Fibroblast of mammary gland (primary cell): ENCODE data around the gene CELF1.

Source experiments
- DNase-seq: peaks from one replicate; pipeline ENCODE4 v3.0.0-alpha.2; 2010; ENCODE audit warnings: low read depth
- H3K4me3 ChIP-seq: 2 replicates; pipeline ENCODE4 v1.5.1; 2011; ENCODE audit warnings: low read depth, mild to moderate bottlenecking, low read length, moderate library complexity; ENCODE audit not compliant: control insufficient read depth
- TF ChIP-seq, protein P1 (sequence below): conservative IDR thresholded peaks from 2 replicates; pipeline ENCODE4 v1.5.1; 2011; ENCODE audit warnings: low read depth, low read length, inconsistent platforms; ENCODE audit not compliant: control insufficient read depth, insufficient read depth

Gene CELF1

DNA sequence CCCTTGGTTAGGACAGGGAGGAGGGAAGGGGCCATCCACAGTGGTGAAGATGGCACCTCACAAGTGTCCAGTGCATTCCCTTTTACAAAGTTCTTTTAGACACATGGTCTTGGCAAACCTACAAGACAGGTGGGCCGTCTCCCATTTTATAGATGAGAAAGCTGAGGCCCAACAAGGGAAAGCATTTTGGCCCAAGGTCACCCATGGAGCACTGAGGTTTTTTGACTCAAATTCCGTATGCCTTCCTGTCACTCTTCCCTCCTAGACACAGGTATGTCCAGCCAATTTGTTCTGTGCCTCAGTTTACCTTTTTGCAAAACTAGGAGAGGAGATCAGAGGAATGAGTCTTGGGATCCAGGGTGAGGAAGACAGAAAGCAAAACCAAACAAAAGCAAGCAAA is 40.0 kb upstream of the CELF1 start:
- no peak overlapping the region for H3K4me3 ChIP-seq
- no peak for DNase-seq
- TF ChIP-seq, protein P1, sequence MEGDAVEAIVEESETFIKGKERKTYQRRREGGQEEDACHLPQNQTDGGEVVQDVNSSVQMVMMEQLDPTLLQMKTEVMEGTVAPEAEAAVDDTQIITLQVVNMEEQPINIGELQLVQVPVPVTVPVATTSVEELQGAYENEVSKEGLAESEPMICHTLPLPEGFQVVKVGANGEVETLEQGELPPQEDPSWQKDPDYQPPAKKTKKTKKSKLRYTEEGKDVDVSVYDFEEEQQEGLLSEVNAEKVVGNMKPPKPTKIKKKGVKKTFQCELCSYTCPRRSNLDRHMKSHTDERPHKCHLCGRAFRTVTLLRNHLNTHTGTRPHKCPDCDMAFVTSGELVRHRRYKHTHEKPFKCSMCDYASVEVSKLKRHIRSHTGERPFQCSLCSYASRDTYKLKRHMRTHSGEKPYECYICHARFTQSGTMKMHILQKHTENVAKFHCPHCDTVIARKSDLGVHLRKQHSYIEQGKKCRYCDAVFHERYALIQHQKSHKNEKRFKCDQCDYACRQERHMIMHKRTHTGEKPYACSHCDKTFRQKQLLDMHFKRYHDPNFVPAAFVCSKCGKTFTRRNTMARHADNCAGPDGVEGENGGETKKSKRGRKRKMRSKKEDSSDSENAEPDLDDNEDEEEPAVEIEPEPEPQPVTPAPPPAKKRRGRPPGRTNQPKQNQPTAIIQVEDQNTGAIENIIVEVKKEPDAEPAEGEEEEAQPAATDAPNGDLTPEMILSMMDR, result no peak

DNA sequence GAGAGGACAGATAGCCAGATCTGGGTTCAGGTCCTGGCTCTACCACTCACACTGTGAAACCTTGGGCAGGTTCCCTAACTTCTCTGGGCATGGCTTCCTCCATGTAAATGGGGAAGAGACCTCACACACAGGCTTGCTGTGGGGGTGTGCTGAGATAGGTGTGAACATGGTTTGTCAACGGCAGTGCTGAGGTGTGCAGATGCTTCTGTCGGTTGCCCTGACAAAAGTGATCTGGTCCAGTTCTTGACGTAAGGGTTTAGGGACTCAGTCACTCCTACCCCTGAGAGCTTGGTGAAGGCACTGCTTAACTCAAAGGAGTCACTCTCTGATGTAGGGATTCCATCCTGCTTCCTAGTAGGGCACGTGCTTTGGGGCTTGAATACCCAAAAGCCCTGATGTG is 39.3 kb upstream of the CELF1 start:
- TF ChIP-seq, protein P1, result no peak
- DNase-seq, result no peak
- no peak overlapping the region for H3K4me3 ChIP-seq

DNA sequence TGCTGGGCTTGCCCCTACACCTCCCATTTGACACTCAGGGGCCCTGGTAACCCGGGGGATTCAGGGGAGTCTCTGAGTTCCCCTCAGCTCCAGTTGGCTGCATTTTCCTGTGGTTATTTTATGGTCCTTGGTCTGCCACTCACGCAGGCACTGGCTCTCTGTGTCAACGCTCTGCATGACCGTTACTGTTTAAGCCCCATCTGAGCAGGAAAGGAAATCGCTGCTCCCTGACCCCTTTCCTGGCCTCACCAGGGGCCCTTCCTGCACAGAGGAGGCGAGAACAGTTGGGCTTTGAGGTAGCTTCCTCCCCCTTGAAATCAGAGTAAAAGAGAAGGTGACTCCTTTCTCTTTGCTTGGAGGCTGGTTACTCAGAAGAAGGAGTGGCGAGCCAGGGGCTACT is 38.8 kb upstream of the CELF1 start:
- TF ChIP-seq, protein P1, result no peak
- no peak overlapping the region for H3K4me3 ChIP-seq
- no peak for DNase-seq

DNA sequence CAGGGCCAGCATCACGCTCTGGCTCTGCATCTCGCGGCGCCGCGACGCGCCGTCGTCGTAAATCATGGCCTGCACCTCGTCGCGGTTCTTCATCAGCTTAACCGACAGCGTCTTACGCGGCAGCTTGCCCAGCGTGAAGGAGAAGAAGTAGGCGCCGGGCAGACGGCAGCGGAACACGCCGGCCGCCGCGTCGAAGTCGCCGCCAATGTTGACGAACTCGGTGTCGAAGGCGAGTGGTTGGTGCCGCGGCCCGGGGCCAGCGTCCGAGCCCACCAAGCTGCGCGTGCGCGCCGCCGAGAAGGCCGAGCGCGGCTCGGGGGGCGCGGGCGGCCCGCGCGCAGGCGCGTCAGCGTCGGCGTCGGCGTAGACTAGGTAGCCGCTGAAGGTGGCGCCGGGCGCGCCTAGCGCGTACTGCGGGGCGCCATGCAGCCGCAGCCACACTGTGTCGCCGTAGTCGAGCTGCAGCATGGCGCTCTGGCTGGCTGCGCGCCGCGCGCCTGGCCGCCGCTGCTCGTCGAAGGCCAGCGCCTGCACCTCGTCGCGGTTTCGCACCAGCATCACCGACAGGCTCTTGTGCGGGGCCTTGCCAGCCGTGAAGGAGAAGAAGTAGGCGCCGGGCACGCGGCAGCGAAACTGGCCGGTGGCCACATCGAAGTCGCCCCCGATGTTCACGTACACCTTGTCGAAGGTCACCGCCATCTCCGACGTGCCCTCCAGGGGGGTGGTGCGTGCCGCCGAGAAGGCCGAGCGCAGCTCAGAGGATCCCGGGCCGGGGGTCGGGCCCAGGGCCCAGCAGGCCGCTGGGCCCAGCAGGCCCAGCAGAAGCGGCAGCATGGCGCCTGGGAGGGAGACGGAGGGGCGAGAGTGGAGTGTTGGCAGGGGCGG is 37.3 kb upstream of the CELF1 start:
- DNase-seq, result no peak
- H3K4me3 ChIP-seq, result no peak overlapping the region
- TF ChIP-seq, protein P1, result no peak

DNA sequence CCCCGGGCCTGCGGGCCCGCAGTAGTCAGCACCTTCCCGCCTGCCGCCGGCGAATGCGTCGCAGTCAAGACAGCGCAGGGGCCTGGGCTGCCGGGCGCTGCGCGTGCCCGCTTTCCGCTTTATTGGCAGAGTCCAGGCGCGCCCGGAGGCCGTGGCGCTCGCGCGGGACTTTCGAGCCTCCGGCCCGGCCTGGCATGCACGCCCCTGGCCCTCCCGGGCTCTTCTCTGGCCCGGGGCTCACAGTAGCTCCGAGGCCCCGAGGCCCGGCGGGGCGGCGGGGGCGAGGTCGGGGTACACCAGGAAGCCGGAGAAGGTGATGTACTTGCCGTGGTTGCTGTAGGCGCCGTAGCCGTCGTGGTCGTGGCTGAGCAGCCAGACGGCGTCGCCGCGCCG is 36.6 kb upstream of the CELF1 start:
- H3K4me3 ChIP-seq, result no peak overlapping the region
- TF ChIP-seq, protein P1, result no peak
- DNase-seq, result no peak

DNA sequence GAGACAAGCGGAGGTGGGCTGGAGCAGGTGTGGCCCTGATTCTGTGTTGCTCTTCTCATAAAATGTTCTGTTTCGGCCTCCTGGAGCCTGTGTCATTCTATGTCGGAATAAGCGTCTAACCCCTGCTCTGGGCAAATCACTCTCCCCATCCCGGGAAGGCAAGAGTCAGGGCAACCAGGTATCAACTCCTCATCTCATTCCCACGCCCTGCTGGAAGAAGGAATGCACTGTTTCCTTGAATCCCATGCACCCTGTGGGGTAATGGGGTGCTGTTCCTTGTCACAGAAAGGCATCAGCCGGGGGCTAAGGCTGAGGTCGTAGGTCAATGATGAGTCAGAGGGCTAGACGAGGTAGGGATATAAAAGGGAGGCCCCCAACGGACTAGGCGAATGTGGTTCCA is 36.2 kb upstream of the CELF1 start:
- no peak for DNase-seq
- TF ChIP-seq, protein P1, result no peak
- H3K4me3 ChIP-seq, result no peak overlapping the region
